Mucosa of rectum (tissue), 2 donors: ENCODE results near the gene ZYX.
"Not testable (repeated sequence)": the region's sequence is repeated elsewhere in the genome, so short reads cannot be mapped to it uniquely, and the experiment has no call there.

Experiments
- H3K27ac ChIP-seq, 2 donors: one replicate each; pipeline ENCODE4 v1.7.0; 2013; ENCODE audit warnings: inconsistent platforms in 2 of 2, low read depth in 2 of 2, low read length in 2 of 2
- H3K27me3 ChIP-seq, 2 donors: one replicate each; pipeline ENCODE4 v1.7.0; 2013; ENCODE audit warnings: low read length in 2 of 2; ENCODE audit not compliant: control insufficient read depth in 2 of 2, insufficient read depth in 2 of 2
- H3K36me3 ChIP-seq, 2 donors: one replicate each; pipeline ENCODE4 v1.7.0; 2013; ENCODE audit warnings: low read length in 2 of 2; ENCODE audit not compliant: control insufficient read depth in 2 of 2, insufficient read depth in 2 of 2
- H3K4me1 ChIP-seq, 2 donors: one replicate each; pipeline ENCODE4 v1.7.0; 2013; ENCODE audit warnings: low read length in 2 of 2, mild to moderate bottlenecking in 1 of 2; ENCODE audit not compliant: control insufficient read depth in 2 of 2, insufficient read depth in 2 of 2
- H3K4me3 ChIP-seq, 2 donors: one replicate each; pipeline ENCODE4 v1.7.0; 2013; ENCODE audit warnings: low read length in 2 of 2
- H3K9ac ChIP-seq, 2 donors: one replicate each; pipeline ENCODE4 v1.7.0; 2013; ENCODE audit warnings: low read length in 2 of 2, low read depth in 1 of 2, mild to moderate bottlenecking in 1 of 2
- H3K9me3 ChIP-seq, 2 donors: one replicate each; pipeline ENCODE4 v1.7.0; 2013; ENCODE audit warnings: low read length in 2 of 2; ENCODE audit not compliant: control insufficient read depth in 2 of 2
- donor health status: healthy.
- donor health status: Normal muscosa, but diverticular disease.

ZYX gene

GRCh38 chr7:143391462-143392404 lies 10.6 kb downstream of the ZYX start:
- peak overlapping the region; percentile 85 to 87 for H3K27ac ChIP-seq
- peak overlapping the region in 1 of 2 donors; percentile 9 for H3K4me3 ChIP-seq
- peaks cover 9 to 12% of the 10 kb centered on the region in 2 donors for H3K4me1 ChIP-seq
- H3K9me3 ChIP-seq: no peaks in the 10 kb centered on the region
- peaks cover 43 to 61% of the 10 kb centered on the region in 2 donors for H3K36me3 ChIP-seq
- H3K27me3 ChIP-seq: no peaks in the 10 kb centered on the region
- peak overlapping the region; percentile 26 to 37 for H3K9ac ChIP-seq

GRCh38 chr7:143392427-143392826 lies 11.3 kb downstream of the ZYX start:
- H3K9ac ChIP-seq, H3K9me3 ChIP-seq, H3K27me3 ChIP-seq, H3K4me3 ChIP-seq: not testable (repeated sequence)
- Histone ChIP-seq H3K36me3 (peaks cover 47 to 63% of the 10 kb centered on the region in 2 donors), H3K27ac (peak overlapping the region; percentile 85 to 87), H3K4me1 (peaks cover 9 to 12% of the 10 kb centered on the region in 2 donors)

- Histone ChIP-seq H3K27me3 (no peaks in the 10 kb centered on the region), H3K9me3 (no peaks in the 10 kb centered on the region), H3K9ac (no peak overlapping the region), H3K36me3 (peaks cover 49 to 63% of the 10 kb centered on the region in 2 donors), H3K4me3 (no peak overlapping the region), H3K27ac (no peak overlapping the region), H3K4me1 (peaks cover 9 to 12% of the 10 kb centered on the region in 2 donors)
Measured at GRCh38 chr7:143392875-143393266, 11.7 kb downstream of the ZYX start.

- Histone ChIP-seq H3K27ac (no peak overlapping the region), H3K9me3 (no peaks in the 10 kb centered on the region), H3K36me3 (peaks cover 49 to 59% of the 10 kb centered on the region in 2 donors), H3K4me3 (no peak overlapping the region), H3K27me3 (no peaks in the 10 kb centered on the region), H3K9ac (no peak overlapping the region), H3K4me1 (peaks cover 9 to 12% of the 10 kb centered on the region in 2 donors)
Measured at GRCh38 chr7:143393267-143394041, 12.3 kb downstream of the ZYX start.

- H3K27me3 ChIP-seq: no peaks in the 10 kb centered on the region
- no peaks in the 10 kb centered on the region for H3K9me3 ChIP-seq
- no peak overlapping the region for H3K9ac ChIP-seq
- H3K36me3 ChIP-seq: peaks cover 43 to 55% of the 10 kb centered on the region in 2 donors
- H3K4me1 ChIP-seq: peaks cover 9 to 12% of the 10 kb centered on the region in 2 donors
- H3K4me3 ChIP-seq: no peak overlapping the region
- no peak overlapping the region for H3K27ac ChIP-seq
Measured at GRCh38 chr7:143394068-143394467, 12.9 kb downstream of the ZYX start.

GRCh38 chr7:143394777-143395176 lies 13.6 kb downstream of the ZYX start:
- Histone ChIP-seq H3K4me1 (peaks cover 9 to 12% of the 10 kb centered on the region in 2 donors), H3K9me3 (no peaks in the 10 kb centered on the region), H3K27me3 (no peaks in the 10 kb centered on the region), H3K4me3 (no peak overlapping the region), H3K27ac (no peak overlapping the region), H3K36me3 (peaks cover 35 to 48% of the 10 kb centered on the region in 2 donors), H3K9ac (no peak overlapping the region)

- no peak overlapping the region for H3K9ac ChIP-seq
- peaks cover 33 to 41% of the 10 kb centered on the region in 2 donors for H3K36me3 ChIP-seq
- H3K27me3 ChIP-seq: no peaks in the 10 kb centered on the region
- no peak overlapping the region for H3K4me3 ChIP-seq
- no peaks in the 10 kb centered on the region for H3K9me3 ChIP-seq
- peaks cover 9 to 12% of the 10 kb centered on the region in 2 donors for H3K4me1 ChIP-seq
- H3K27ac ChIP-seq: no peak overlapping the region
Measured at GRCh38 chr7:143395187-143396149, 14.3 kb downstream of the ZYX start.

- Histone ChIP-seq H3K9ac (no peak overlapping the region), H3K9me3 (no peaks in the 10 kb centered on the region), H3K36me3 (peaks cover 30 to 37% of the 10 kb centered on the region in 2 donors), H3K27me3 (no peaks in the 10 kb centered on the region), H3K4me1 (peaks cover 8 to 11% of the 10 kb centered on the region in 2 donors), H3K27ac (no peak overlapping the region), H3K4me3 (no peak overlapping the region)
Measured at GRCh38 chr7:143396182-143396581, 15.0 kb downstream of the ZYX start.

GRCh38 chr7:143396625-143397556 lies 15.7 kb downstream of the ZYX start:
- H3K4me3 ChIP-seq: no peak overlapping the region
- H3K36me3 ChIP-seq: peaks cover 23 to 34% of the 10 kb centered on the region in 2 donors
- H3K9me3 ChIP-seq: no peaks in the 10 kb centered on the region
- H3K4me1 ChIP-seq: peaks cover 1 to 3% of the 10 kb centered on the region in 2 donors
- no peaks in the 10 kb centered on the region for H3K27me3 ChIP-seq
- H3K9ac ChIP-seq: no peak overlapping the region
- H3K27ac ChIP-seq: no peak overlapping the region
